HEK293 (cell line): ENCODE measurements around the gene CD96.

ENCODE experiments used
- CTCF ChIA-PET: fragments of 350-600 bp; formaldehyde crosslinking; extraction: SDS; loops from one replicate; lab custom pipeline; 2021; ENCODE audit warnings: antibody characterized with exemption; lab: Yijun Ruan, JAX
- POLR2A ChIA-PET: fragments of 300-600 bp; formaldehyde crosslinking; extraction: SDS; loops from one replicate; lab custom pipeline; 2020; ENCODE audit warnings: antibody characterized with exemption, inconsistent platforms; lab: Yijun Ruan, JAX
- H3K27ac ChIP-seq: fragments of 200-500 bp; sonication (Bioruptor generic); 2 replicates; pipeline ENCODE4 v1.5.1; 2014; ENCODE audit warnings: low read depth, low read length, control low read depth, inconsistent platforms; ENCODE audit errors: extremely low read depth
- H3K36me3 ChIP-seq, 2 experiments: fragments of 200-500 bp in 1 of 2; sonication (Bioruptor generic) in 1 of 2; 1 replicate in 1 of 2; 2 replicates in 1 of 2; pipeline ENCODE4 v1.5.1; 2014 to 2017; ENCODE audit warnings: inconsistent platforms in 2 of 2, low read length in 2 of 2; ENCODE audit not compliant: control insufficient read depth in 2 of 2, insufficient read depth in 1 of 2
- H3K4me1 ChIP-seq: fragments of 200-500 bp; sonication (Bioruptor generic); 2 replicates; pipeline ENCODE4 v1.5.1; 2014; ENCODE audit warnings: mild to moderate bottlenecking, low read length, inconsistent platforms; ENCODE audit not compliant: control insufficient read depth, insufficient read depth
- H3K4me3 ChIP-seq: 2 replicates; pipeline ENCODE4 v1.5.1; 2011; ENCODE audit warnings: low read depth, mild to moderate bottlenecking, control low read depth, low read length, moderate library complexity
- H3K9me3 ChIP-seq: fragments of 200-500 bp; sonication (Bioruptor generic); 2 replicates; pipeline ENCODE4 v1.5.1; 2014; ENCODE audit warnings: low read depth, low read length, inconsistent platforms; ENCODE audit not compliant: control insufficient read depth, insufficient read depth
- BCL11B ChIP-seq: fragments of 450-650 bp; formaldehyde crosslinking; IDR thresholded peaks from 2 replicates; pipeline ENCODE4 v1.5.1; 2016; ENCODE audit warnings: low read depth, missing biosample characterization, missing genetic modification characterization
- KLF1 ChIP-seq: fragments of 450-650 bp; formaldehyde crosslinking; IDR thresholded peaks from 2 replicates; pipeline ENCODE4 v1.5.1; 2016; ENCODE audit warnings: missing biosample characterization, missing genetic modification characterization
- MYNN ChIP-seq: fragments of 450-650 bp; formaldehyde crosslinking; IDR thresholded peaks from 2 replicates; pipeline ENCODE4 v1.5.1; 2016; ENCODE audit warnings: missing biosample characterization, missing genetic modification characterization, borderline replicate concordance
- PRDM1 ChIP-seq: fragments of 450-650 bp; formaldehyde crosslinking; IDR thresholded peaks from 2 replicates; pipeline ENCODE4; 2016; ENCODE audit warnings: missing biosample characterization, missing genetic modification characterization
- SP7 ChIP-seq: fragments of 450-650 bp; formaldehyde crosslinking; IDR thresholded peaks from 2 replicates; pipeline ENCODE4 v1.5.1; 2016; ENCODE audit warnings: missing biosample characterization, missing genetic modification characterization
- ZFHX2 ChIP-seq: fragments of 450-650 bp; formaldehyde crosslinking; conservative IDR thresholded peaks from 2 replicates; pipeline ENCODE4 v1.5.1; 2016; ENCODE audit warnings: missing biosample characterization, missing genetic modification characterization
- ZNF239 ChIP-seq: fragments of 450-650 bp; formaldehyde crosslinking; IDR thresholded peaks from 2 replicates; pipeline ENCODE4 v1.5.1; 2016; ENCODE audit warnings: missing biosample characterization, missing genetic modification characterization
- ZNF274 ChIP-seq, 2 experiments: fragments of 200-500 bp in 1 of 2; fragments of 450-650 bp in 1 of 2; sonication (Bioruptor generic) in 1 of 2; formaldehyde crosslinking in 1 of 2; IDR thresholded peaks; 2 replicates each; pipeline versions ENCODE4 v1.5.1 to v1.6.1; 2014 to 2016; ENCODE audit warnings: borderline replicate concordance in 1 of 2, inconsistent platforms in 1 of 2, low read length in 1 of 2, missing biosample characterization in 1 of 2, missing genetic modification characterization in 1 of 2
- ZNF654 ChIP-seq: fragments of 450-650 bp; formaldehyde crosslinking; IDR thresholded peaks from 2 replicates; pipeline ENCODE4 v1.5.1; 2016; ENCODE audit warnings: low read depth, missing biosample characterization, missing genetic modification characterization
- ZNF660 ChIP-seq: fragments of 450-650 bp; IDR thresholded peaks from 2 replicates; pipeline ENCODE4 v1.5.1; 2018; ENCODE audit warnings: missing biosample characterization, mild to moderate bottlenecking, missing genetic modification characterization
- ZNF677 ChIP-seq: fragments of 450-650 bp; IDR thresholded peaks from 2 replicates; pipeline ENCODE4 v1.5.0; 2018; ENCODE audit warnings: missing biosample characterization, mild to moderate bottlenecking, missing genetic modification characterization, moderate library complexity
- ZNF776 ChIP-seq: fragments of 450-650 bp; formaldehyde crosslinking; IDR thresholded peaks from 2 replicates; pipeline ENCODE4 v1.5.0; 2017; ENCODE audit warnings: missing biosample characterization, missing genetic modification characterization, borderline replicate concordance
- ZNF843 ChIP-seq: fragments of 450-650 bp; formaldehyde crosslinking; IDR thresholded peaks from 2 replicates; pipeline ENCODE4 v1.5.1; 2016; ENCODE audit warnings: missing biosample characterization, missing genetic modification characterization
- TF ChIP-seq, protein P1 (sequence below): fragments of 450-650 bp; formaldehyde crosslinking; IDR thresholded peaks from 2 replicates; pipeline ENCODE4 v1.5.1; 2017; ENCODE audit warnings: missing biosample characterization, mild to moderate bottlenecking, missing genetic modification characterization, moderate library complexity
- TF ChIP-seq, protein P2 (sequence below): fragments of 450-650 bp; formaldehyde crosslinking; IDR thresholded peaks from 2 replicates; pipeline ENCODE4 v1.5.1; 2016; ENCODE audit warnings: missing biosample characterization, missing genetic modification characterization
- TF ChIP-seq, protein P3 (sequence below): fragments of 450-650 bp; formaldehyde crosslinking; IDR thresholded peaks from 2 replicates; pipeline ENCODE4 v1.5.1; 2016; ENCODE audit warnings: missing biosample characterization, missing genetic modification characterization
- TF ChIP-seq, protein P4 (sequence below): fragments of 450-650 bp; formaldehyde crosslinking; optimal IDR thresholded peaks from 2 replicates; pipeline ENCODE3; 2016; ENCODE audit warnings: missing biosample characterization, mild to moderate bottlenecking, missing genetic modification characterization
- TF ChIP-seq, protein P5 (sequence below): fragments of 450-650 bp; formaldehyde crosslinking; IDR thresholded peaks from 2 replicates; pipeline ENCODE4 v1.5.1; 2016; ENCODE audit warnings: missing biosample characterization, missing genetic modification characterization

Gene CD96

DNA sequence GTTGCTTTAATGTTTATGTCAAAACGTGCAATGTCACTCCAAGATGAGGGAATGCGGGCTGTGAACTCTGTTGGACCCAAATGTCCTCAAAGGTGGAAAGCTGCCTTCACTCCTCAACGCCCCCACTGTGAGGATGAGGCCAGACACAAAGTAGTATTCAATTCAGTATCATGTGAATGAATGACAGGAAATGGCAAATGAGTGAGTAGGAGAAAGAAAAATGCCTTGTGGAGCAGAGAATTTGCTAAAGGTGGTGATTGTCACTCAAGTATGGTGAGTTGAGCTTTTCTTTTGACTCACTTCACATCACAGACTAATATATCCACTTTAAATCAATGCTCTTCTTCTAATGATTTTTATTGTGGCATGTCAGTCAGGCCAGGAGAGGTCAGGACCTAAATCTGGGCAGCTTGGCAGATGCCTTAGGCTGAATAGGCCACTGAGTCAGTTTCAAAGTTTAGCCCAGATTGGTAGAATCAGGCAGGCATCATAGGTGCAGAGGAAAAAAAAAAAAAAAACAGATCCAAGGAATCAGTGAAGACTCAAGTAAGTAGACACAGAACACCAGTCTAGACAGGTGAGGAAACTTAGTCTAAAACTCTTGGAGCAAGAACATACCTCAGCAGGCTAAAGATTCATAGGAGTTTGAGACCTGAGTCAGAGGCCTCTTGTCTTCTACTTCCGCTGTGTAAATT, 124.2 kb downstream of the CD96 start:
- no peaks in the 10 kb centered on the region for H3K9me3 ChIP-seq
- no peaks in the 10 kb centered on the region for H3K36me3 ChIP-seq
- ChIA-PET CTCF (interaction anchor here (0.7 to 1.9 kb wide), 4 partner anchors 88 to 1089 kb away, joined by 3 to 6 read pairs (median 6); no protein-coding TSS in a partner anchor), POLR2A (no interaction called here)
- TF ChIP-seq ZNF654 (tag by site-specific recombination) (no peak), ZNF776 (tag by site-specific recombination) (no peak), ZNF677 (tag by site-specific recombination) (no peak), ZNF843 (tag by site-specific recombination) (no peak), ZNF274 (IDR thresholded peaks at IDR 0.05; ENCODE audit: low read length) (no peak), ZNF274 (tag by site-specific recombination; IDR thresholded peaks at IDR 0.05; ENCODE audit: borderline replicate concordance) (no peak), PRDM1 (tag by site-specific recombination) (no peak), ZNF660 (tag by site-specific recombination) (no peak), BCL11B (no peak), ZFHX2 (tag by site-specific recombination) (no peak), KLF1 (tag by site-specific recombination) (no peak), MYNN (no peak), ZNF239 (no peak), SP7 (no peak)
- TF ChIP-seq, protein P1, sequence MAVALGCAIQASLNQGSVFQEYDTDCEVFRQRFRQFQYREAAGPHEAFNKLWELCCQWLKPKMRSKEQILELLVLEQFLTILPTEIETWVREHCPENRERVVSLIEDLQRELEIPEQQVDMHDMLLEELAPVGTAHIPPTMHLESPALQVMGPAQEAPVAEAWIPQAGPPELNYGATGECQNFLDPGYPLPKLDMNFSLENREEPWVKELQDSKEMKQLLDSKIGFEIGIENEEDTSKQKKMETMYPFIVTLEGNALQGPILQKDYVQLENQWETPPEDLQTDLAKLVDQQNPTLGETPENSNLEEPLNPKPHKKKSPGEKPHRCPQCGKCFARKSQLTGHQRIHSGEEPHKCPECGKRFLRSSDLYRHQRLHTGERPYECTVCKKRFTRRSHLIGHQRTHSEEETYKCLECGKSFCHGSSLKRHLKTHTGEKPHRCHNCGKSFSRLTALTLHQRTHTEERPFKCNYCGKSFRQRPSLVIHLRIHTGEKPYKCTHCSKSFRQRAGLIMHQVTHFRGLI: no peak
- TF ChIP-seq, protein P2, sequence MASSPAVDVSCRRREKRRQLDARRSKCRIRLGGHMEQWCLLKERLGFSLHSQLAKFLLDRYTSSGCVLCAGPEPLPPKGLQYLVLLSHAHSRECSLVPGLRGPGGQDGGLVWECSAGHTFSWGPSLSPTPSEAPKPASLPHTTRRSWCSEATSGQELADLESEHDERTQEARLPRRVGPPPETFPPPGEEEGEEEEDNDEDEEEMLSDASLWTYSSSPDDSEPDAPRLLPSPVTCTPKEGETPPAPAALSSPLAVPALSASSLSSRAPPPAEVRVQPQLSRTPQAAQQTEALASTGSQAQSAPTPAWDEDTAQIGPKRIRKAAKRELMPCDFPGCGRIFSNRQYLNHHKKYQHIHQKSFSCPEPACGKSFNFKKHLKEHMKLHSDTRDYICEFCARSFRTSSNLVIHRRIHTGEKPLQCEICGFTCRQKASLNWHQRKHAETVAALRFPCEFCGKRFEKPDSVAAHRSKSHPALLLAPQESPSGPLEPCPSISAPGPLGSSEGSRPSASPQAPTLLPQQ (tag by site-specific recombination): no peak
- TF ChIP-seq, protein P3, sequence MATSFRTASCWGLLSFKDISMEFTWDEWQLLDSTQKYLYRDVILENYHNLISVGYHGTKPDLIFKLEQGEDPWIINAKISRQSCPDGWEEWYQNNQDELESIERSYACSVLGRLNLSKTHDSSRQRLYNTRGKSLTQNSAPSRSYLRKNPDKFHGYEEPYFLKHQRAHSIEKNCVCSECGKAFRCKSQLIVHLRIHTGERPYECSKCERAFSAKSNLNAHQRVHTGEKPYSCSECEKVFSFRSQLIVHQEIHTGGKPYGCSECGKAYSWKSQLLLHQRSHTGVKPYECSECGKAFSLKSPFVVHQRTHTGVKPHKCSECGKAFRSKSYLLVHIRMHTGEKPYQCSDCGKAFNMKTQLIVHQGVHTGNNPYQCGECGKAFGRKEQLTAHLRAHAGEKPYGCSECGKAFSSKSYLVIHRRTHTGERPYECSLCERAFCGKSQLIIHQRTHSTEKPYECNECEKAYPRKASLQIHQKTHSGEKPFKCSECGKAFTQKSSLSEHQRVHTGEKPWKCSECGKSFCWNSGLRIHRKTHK (tag by site-specific recombination): no peak
- TF ChIP-seq, protein P4, sequence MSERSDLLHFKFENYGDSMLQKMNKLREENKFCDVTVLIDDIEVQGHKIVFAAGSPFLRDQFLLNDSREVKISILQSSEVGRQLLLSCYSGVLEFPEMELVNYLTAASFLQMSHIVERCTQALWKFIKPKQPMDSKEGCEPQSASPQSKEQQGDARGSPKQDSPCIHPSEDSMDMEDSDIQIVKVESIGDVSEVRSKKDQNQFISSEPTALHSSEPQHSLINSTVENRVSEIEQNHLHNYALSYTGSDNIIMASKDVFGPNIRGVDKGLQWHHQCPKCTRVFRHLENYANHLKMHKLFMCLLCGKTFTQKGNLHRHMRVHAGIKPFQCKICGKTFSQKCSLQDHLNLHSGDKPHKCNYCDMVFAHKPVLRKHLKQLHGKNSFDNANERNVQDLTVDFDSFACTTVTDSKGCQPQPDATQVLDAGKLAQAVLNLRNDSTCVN (tag by site-specific recombination): no peak
- TF ChIP-seq, protein P5, sequence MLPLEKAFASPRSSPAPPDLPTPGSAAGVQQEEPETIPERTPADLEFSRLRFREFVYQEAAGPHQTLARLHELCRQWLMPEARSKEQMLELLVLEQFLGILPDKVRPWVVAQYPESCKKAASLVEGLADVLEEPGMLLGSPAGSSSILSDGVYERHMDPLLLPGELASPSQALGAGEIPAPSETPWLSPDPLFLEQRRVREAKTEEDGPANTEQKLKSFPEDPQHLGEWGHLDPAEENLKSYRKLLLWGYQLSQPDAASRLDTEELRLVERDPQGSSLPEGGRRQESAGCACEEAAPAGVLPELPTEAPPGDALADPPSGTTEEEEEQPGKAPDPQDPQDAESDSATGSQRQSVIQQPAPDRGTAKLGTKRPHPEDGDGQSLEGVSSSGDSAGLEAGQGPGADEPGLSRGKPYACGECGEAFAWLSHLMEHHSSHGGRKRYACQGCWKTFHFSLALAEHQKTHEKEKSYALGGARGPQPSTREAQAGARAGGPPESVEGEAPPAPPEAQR (tag by site-specific recombination): no peak
- peaks cover 4% of the 10 kb centered on the region; the same call in 1 of the 2 replicates for H3K4me1 ChIP-seq
- no peak overlapping the region for H3K27ac ChIP-seq
- no peak overlapping the region for H3K4me3 ChIP-seq
